Liver (tissue), 9 donors: Measurements from ENCODE around the gene EHMT1. TPM values are rescaled to one million over a fixed set of nuclear protein-coding genes. Genes with fewer than 3 reads are reported as not detected.
A peak's percentile ranks its signal among the peaks of the same experiment; 100 is the strongest.

Experiments used
- DNase-seq: peaks from one replicate; pipeline ENCODE4 v3.0.0-alpha.2; 2017; ENCODE audit warnings: low spot score
- H3K27ac ChIP-seq, 2 donors: one replicate each; pipeline ENCODE4 v1.7.0; 2013; ENCODE audit warnings: inconsistent platforms in 2 of 2, low read length in 2 of 2, control low read depth in 1 of 2, low read depth in 1 of 2, mild to moderate bottlenecking in 1 of 2
- H3K27me3 ChIP-seq, 4 donors: one replicate each; pipeline versions ENCODE4 v1.6.1 to v1.7.0; 2013; ENCODE audit warnings: low read length in 3 of 4, inconsistent platforms in 1 of 4, mild to moderate bottlenecking in 1 of 4, moderate library complexity in 1 of 4; ENCODE audit not compliant: control insufficient read depth in 4 of 4, insufficient read depth in 4 of 4
- H3K36me3 ChIP-seq, 4 donors: one replicate each; pipeline versions ENCODE4 v1.6.1 to v1.7.0; 2013; ENCODE audit warnings: low read length in 3 of 4, mild to moderate bottlenecking in 3 of 4, low read depth in 1 of 4, moderate library complexity in 1 of 4; ENCODE audit not compliant: control insufficient read depth in 4 of 4, insufficient read depth in 3 of 4
- H3K4me1 ChIP-seq, 4 donors: one replicate each; pipeline versions ENCODE4 v1.6.1 to v1.7.0; 2013; ENCODE audit warnings: low read length in 3 of 4, mild to moderate bottlenecking in 3 of 4, moderate library complexity in 1 of 4; ENCODE audit not compliant: control insufficient read depth in 4 of 4, insufficient read depth in 4 of 4
- H3K4me3 ChIP-seq, 3 donors: one replicate each; pipeline versions ENCODE4 v1.6.1 to v1.7.0; 2013; ENCODE audit warnings: low read length in 3 of 3, control low read depth in 1 of 3, low read depth in 1 of 3, mild to moderate bottlenecking in 1 of 3
- H3K9ac ChIP-seq, 2 donors: one replicate each; pipeline ENCODE4 v1.7.0; 2013; ENCODE audit warnings: low read length in 2 of 2, mild to moderate bottlenecking in 2 of 2, moderate library complexity in 2 of 2, control low read depth in 1 of 2, low read depth in 1 of 2
- H3K9me3 ChIP-seq, 4 donors: one replicate each; pipeline versions ENCODE4 v1.6.1 to v1.7.0; 2013; ENCODE audit warnings: low read length in 3 of 4; ENCODE audit not compliant: control insufficient read depth in 4 of 4
- EGR1 ChIP-seq, 2 donors: IDR thresholded peaks; 2 replicates each; pipeline ENCODE4 v1.6.1; 2016 to 2018; ENCODE audit warnings: antibody characterized with exemption in 2 of 2, low read depth in 2 of 2
- FOXA1 ChIP-seq: IDR thresholded peaks from 2 replicates; pipeline ENCODE4 v1.6.1; 2016; ENCODE audit warnings: antibody characterized with exemption
- FOXA2 ChIP-seq: IDR thresholded peaks from 2 replicates; pipeline ENCODE4 v1.6.1; 2016; ENCODE audit warnings: antibody characterized with exemption
- GABPA ChIP-seq, 2 donors: IDR thresholded peaks in 1 of 2; conservative IDR thresholded peaks in 1 of 2; 2 replicates each; pipeline ENCODE4 v1.6.1; 2016; ENCODE audit warnings: antibody characterized with exemption in 2 of 2, mild to moderate bottlenecking in 1 of 2, moderate library complexity in 1 of 2
- HNF4A ChIP-seq, 2 donors: conservative IDR thresholded peaks; 2 replicates each; pipeline ENCODE4 v1.6.1; 2016; ENCODE audit warnings: antibody characterized with exemption in 2 of 2, mild to moderate bottlenecking in 2 of 2
- HNF4G ChIP-seq: IDR thresholded peaks from 2 replicates; pipeline ENCODE4 v1.6.1; 2016; ENCODE audit warnings: antibody characterized with exemption
- JUND ChIP-seq, 2 donors: IDR thresholded peaks; 2 replicates each; pipeline ENCODE4 v1.6.1; 2016; ENCODE audit warnings: antibody characterized with exemption in 2 of 2
- NR2F2 ChIP-seq: IDR thresholded peaks from 2 replicates; pipeline ENCODE4 v1.6.1; 2016; ENCODE audit warnings: antibody characterized with exemption
- RAD21 ChIP-seq, 2 donors: IDR thresholded peaks; 2 replicates each; pipeline ENCODE4 v1.6.1; 2016; ENCODE audit warnings: antibody characterized with exemption in 2 of 2, mild to moderate bottlenecking in 2 of 2
- RXRA ChIP-seq, 2 donors: IDR thresholded peaks; 2 replicates each; pipeline ENCODE4 v1.6.1; 2017 to 2018; ENCODE audit warnings: antibody characterized with exemption in 2 of 2, mild to moderate bottlenecking in 1 of 2
- SP1 ChIP-seq: IDR thresholded peaks from 2 replicates; pipeline ENCODE4 v1.6.1; 2018; ENCODE audit warnings: antibody characterized with exemption, mild to moderate bottlenecking
- TAF1 ChIP-seq: conservative IDR thresholded peaks from 2 replicates; pipeline ENCODE4 v1.6.1; 2016; ENCODE audit warnings: antibody characterized with exemption, mild to moderate bottlenecking
- YY1 ChIP-seq: IDR thresholded peaks from 2 replicates; pipeline ENCODE4 v1.6.1; 2016; ENCODE audit warnings: antibody characterized with exemption, mild to moderate bottlenecking
- WGBS: extraction: QIAGEN DNeasy Blood & Tissue Kit; methylation state at CpG from one replicate; pipeline ENCODE4 v1.1.7; 2013; 5-methylcytosine and 5-hydroxymethylcytosine counted together
- polyA plus RNA-seq, 2 donors: library from polyadenylated mRNA; stranded (reverse) in 1 of 2; unstranded in 1 of 2; fragments of 200-250 nt in 1 of 2; fragments of >200 nt in 1 of 2; fragmentation: Nextera tagmentation in 1 of 2; extraction: Ambion mirVana in 1 of 2; gene quantifications; one replicate each; pipeline versions ENCODE4 v1.2.1 to v1.2.3, GENCODE V29; 2013 to 2015
- total RNA-seq, 2 donors: library from RNA; depleted of rRNA; stranded (reverse); fragments of >200 nt; gene quantifications; one replicate each; pipeline ENCODE4 v1.2.3, GENCODE V29; 2014
- TF ChIP-seq, protein P1 (sequence below): IDR thresholded peaks from 2 replicates; pipeline ENCODE4 v1.6.1; 2016; ENCODE audit warnings: antibody characterized with exemption
- TF ChIP-seq, protein P2 (sequence below): IDR thresholded peaks from 2 replicates; pipeline ENCODE4 v1.6.1; 2016; ENCODE audit warnings: antibody characterized with exemption, mild to moderate bottlenecking
- TF ChIP-seq, protein P3 (sequence below): IDR thresholded peaks from 2 replicates; pipeline ENCODE4 v1.6.1; 2016; ENCODE audit warnings: antibody characterized with exemption
- TF ChIP-seq, protein P4 (sequence below): IDR thresholded peaks from 2 replicates; pipeline ENCODE4 v1.6.1; 2016; ENCODE audit warnings: antibody characterized with exemption
- TF ChIP-seq, protein P5 (sequence below): fragments of 150-350 bp; IDR thresholded peaks from 2 replicates; pipeline ENCODE4 v1.5.1; 2017; ENCODE audit warnings: improper control_type of control experiment, low read depth, low read length; ENCODE audit not compliant: missing input control
- donor health status: healthy.
- donor health status: healthy.
- donor health status: healthy.
- donor health status: healthy.
- donor health status: healthy.

EHMT1 gene
- total and polyA plus RNA-seq, 4 donors: 16.1 to 48.2 (median 27.3) TPM

DNA sequence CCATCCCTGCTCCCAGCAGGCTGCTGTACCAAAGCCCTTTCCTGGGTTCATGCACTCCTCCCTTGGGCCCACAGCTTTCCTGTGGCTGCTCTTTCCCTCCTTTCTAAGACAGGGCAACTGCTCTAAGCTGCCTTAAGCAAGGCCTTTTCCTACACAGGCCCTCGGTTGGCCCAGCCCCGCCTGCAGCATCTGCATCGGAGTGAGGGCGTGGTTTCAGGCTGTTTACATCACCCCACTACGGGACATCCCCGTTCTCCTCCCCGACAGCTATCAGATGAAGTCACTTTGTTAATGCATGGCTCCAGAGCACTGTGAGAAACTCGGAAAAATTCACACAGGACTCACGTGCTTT lies 43.5 kb upstream of the EHMT1 start:
- peaks cover 7 to 32% (median 10%) of the 10 kb centered on the region in 4 donors for H3K36me3 ChIP-seq
- no peak for DNase-seq
- peaks cover 6 to 33% (median 18%) of the 10 kb centered on the region in 4 donors for H3K4me1 ChIP-seq

DNA sequence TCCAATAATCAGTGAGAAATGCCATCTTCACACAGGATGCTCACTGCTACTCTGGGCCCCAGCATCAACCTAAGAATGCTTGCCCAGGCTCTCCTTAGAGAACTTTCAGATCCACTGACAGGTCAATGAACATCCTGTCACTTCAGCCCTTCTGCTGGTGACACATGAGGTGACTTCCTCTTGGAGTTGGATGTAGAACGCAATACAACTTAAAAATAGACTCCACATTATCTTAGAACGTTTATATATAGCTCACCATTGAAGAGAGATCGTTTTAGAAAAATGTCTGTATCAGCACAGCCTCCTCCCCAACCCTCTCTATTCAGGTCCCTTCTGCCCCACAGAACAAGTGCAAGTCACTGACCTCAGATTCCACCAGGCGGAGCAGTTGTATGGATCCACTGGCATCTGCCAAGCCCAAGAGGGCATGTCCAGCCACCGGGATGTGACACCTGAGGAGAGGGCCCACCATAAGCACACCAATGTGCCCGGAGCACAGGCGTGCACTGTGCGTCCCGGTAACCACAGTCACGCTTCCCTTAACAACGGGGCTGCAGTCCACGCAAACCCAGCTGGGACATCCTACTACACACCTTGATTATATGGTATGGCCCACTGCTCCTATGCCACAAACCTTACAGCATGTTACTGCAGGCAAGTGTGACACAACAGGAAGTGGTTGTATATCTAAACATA lies 42.9 kb upstream of the EHMT1 start:
- Histone ChIP-seq H3K27me3 (no peaks in the 10 kb centered on the region), H3K4me1 (peaks cover 6 to 35% (median 18%) of the 10 kb centered on the region in 4 donors), H3K27ac (no peak overlapping the region), H3K9me3 (no peaks in the 10 kb centered on the region), H3K4me3 (no peak overlapping the region), H3K36me3 (peaks cover 7 to 32% (median 10%) of the 10 kb centered on the region in 4 donors), H3K9ac (no peak overlapping the region)
- TF ChIP-seq JUND (IDR thresholded peaks at IDR 0.05): no peak
- peak in 1 of 2 donors; percentile 40 for TF ChIP-seq RAD21 (IDR thresholded peaks at IDR 0.05)
- no peak for TF ChIP-seq TAF1
- TF ChIP-seq NR2F2: no peak
- TF ChIP-seq RXRA (IDR thresholded peaks at IDR 0.05): no peak
- no peak for TF ChIP-seq HNF4A (conservative IDR thresholded peaks at IDR 0.05)
- TF ChIP-seq, protein P1, sequence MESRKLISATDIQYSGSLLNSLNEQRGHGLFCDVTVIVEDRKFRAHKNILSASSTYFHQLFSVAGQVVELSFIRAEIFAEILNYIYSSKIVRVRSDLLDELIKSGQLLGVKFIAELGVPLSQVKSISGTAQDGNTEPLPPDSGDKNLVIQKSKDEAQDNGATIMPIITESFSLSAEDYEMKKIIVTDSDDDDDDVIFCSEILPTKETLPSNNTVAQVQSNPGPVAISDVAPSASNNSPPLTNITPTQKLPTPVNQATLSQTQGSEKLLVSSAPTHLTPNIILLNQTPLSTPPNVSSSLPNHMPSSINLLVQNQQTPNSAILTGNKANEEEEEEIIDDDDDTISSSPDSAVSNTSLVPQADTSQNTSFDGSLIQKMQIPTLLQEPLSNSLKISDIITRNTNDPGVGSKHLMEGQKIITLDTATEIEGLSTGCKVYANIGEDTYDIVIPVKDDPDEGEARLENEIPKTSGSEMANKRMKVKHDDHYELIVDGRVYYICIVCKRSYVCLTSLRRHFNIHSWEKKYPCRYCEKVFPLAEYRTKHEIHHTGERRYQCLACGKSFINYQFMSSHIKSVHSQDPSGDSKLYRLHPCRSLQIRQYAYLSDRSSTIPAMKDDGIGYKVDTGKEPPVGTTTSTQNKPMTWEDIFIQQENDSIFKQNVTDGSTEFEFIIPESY: no peak
- WGBS: 71% methylated on average over 12 of the region's 12 CpGs
- no peak for DNase-seq

More for the DNA sequence above, 43.5 kb upstream of the EHMT1 start:
- no peak overlapping the region for H3K9ac ChIP-seq
- no peak overlapping the region for H3K27ac ChIP-seq
- H3K27me3 ChIP-seq: no peaks in the 10 kb centered on the region
- H3K9me3 ChIP-seq: no peaks in the 10 kb centered on the region
- no peak for TF ChIP-seq GABPA (IDR thresholded peaks at IDR 0.05 in 1 of 2, conservative IDR thresholded peaks at IDR 0.05 in 1 of 2)
- no peak for TF ChIP-seq FOXA1
- TF ChIP-seq, protein P2, sequence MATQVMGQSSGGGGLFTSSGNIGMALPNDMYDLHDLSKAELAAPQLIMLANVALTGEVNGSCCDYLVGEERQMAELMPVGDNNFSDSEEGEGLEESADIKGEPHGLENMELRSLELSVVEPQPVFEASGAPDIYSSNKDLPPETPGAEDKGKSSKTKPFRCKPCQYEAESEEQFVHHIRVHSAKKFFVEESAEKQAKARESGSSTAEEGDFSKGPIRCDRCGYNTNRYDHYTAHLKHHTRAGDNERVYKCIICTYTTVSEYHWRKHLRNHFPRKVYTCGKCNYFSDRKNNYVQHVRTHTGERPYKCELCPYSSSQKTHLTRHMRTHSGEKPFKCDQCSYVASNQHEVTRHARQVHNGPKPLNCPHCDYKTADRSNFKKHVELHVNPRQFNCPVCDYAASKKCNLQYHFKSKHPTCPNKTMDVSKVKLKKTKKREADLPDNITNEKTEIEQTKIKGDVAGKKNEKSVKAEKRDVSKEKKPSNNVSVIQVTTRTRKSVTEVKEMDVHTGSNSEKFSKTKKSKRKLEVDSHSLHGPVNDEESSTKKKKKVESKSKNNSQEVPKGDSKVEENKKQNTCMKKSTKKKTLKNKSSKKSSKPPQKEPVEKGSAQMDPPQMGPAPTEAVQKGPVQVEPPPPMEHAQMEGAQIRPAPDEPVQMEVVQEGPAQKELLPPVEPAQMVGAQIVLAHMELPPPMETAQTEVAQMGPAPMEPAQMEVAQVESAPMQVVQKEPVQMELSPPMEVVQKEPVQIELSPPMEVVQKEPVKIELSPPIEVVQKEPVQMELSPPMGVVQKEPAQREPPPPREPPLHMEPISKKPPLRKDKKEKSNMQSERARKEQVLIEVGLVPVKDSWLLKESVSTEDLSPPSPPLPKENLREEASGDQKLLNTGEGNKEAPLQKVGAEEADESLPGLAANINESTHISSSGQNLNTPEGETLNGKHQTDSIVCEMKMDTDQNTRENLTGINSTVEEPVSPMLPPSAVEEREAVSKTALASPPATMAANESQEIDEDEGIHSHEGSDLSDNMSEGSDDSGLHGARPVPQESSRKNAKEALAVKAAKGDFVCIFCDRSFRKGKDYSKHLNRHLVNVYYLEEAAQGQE: no peak
- TF ChIP-seq FOXA2: no peak
- no peak for TF ChIP-seq HNF4A (conservative IDR thresholded peaks at IDR 0.05)
- no peak for TF ChIP-seq RAD21 (IDR thresholded peaks at IDR 0.05)
- no peak for TF ChIP-seq HNF4G
- TF ChIP-seq YY1: no peak
- TF ChIP-seq JUND (IDR thresholded peaks at IDR 0.05): no peak
- TF ChIP-seq SP1: no peak
- TF ChIP-seq, protein P3, sequence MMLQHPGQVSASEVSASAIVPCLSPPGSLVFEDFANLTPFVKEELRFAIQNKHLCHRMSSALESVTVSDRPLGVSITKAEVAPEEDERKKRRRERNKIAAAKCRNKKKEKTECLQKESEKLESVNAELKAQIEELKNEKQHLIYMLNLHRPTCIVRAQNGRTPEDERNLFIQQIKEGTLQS: no peak
- TF ChIP-seq, protein P4, sequence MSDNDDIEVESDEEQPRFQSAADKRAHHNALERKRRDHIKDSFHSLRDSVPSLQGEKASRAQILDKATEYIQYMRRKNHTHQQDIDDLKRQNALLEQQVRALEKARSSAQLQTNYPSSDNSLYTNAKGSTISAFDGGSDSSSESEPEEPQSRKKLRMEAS: no peak
- no peak for TF ChIP-seq EGR1 (IDR thresholded peaks at IDR 0.05; ENCODE audit: low read depth in 2 of 2)
- no peak for TF ChIP-seq TAF1
- TF ChIP-seq, protein P5, sequence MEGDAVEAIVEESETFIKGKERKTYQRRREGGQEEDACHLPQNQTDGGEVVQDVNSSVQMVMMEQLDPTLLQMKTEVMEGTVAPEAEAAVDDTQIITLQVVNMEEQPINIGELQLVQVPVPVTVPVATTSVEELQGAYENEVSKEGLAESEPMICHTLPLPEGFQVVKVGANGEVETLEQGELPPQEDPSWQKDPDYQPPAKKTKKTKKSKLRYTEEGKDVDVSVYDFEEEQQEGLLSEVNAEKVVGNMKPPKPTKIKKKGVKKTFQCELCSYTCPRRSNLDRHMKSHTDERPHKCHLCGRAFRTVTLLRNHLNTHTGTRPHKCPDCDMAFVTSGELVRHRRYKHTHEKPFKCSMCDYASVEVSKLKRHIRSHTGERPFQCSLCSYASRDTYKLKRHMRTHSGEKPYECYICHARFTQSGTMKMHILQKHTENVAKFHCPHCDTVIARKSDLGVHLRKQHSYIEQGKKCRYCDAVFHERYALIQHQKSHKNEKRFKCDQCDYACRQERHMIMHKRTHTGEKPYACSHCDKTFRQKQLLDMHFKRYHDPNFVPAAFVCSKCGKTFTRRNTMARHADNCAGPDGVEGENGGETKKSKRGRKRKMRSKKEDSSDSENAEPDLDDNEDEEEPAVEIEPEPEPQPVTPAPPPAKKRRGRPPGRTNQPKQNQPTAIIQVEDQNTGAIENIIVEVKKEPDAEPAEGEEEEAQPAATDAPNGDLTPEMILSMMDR: no peak
- TF ChIP-seq RXRA (IDR thresholded peaks at IDR 0.05): no peak
- no peak overlapping the region for H3K4me3 ChIP-seq
- WGBS: 71% methylated on average over 9 of the region's 9 CpGs
